OCI-LY7 (cell line): ENCODE measurements around the gene OPTN. TPM values are rescaled to one million over a fixed set of nuclear protein-coding genes. Genes with fewer than 3 reads are reported as not detected.

ENCODE experiments used
- BruUV-seq: library from RNA; stranded (reverse); fragments of 400-500 nt; replicated peaks from 2 replicates; lab custom pipeline; 2021; lab: Mats Ljungman, UMichigan
- CTCF ChIA-PET: fragments of 300-600 bp; sonication (Branson Sonifier 250); formaldehyde crosslinking; loops from one replicate; lab custom pipeline; 2022; ENCODE audit warnings: antibody characterized with exemption; ENCODE audit not compliant: unreplicated experiment; lab: Charles Lee
- POLR2A ChIA-PET: fragments of 300-600 bp; sonication (Branson Sonifier 250); formaldehyde crosslinking; loops from one replicate; lab custom pipeline; 2022; ENCODE audit warnings: antibody characterized with exemption; lab: Charles Lee
- DNase-seq: peaks from one replicate; pipeline ENCODE4 v3.0.0-alpha.2; 2015; ENCODE audit warnings: low spot score
- H2AFZ ChIP-seq: fragments of 200-600 bp; sonication (generic), shearing (Covaris generic); 2 replicates; pipeline ENCODE4 v1.6.1; 2014; ENCODE audit warnings: mild to moderate bottlenecking, antibody characterized with exemption, low read length, moderate library complexity
- H3K27ac ChIP-seq: fragments of 200-600 bp; sonication (generic); 2 replicates; pipeline ENCODE4 v1.5.1; 2014; ENCODE audit warnings: mixed run types, low read depth, mild to moderate bottlenecking, moderate library complexity, low read length, inconsistent platforms; ENCODE audit not compliant: poor library complexity, severe bottlenecking
- H3K36me3 ChIP-seq: fragments of 200-600 bp; sonication (generic); 2 replicates; pipeline ENCODE4 v1.6.1; 2014; ENCODE audit warnings: mild to moderate bottlenecking, antibody characterized with exemption, low read length, moderate library complexity, mixed read lengths; ENCODE audit not compliant: insufficient read depth
- H3K4me1 ChIP-seq: fragments of 200-600 bp; sonication (generic); 2 replicates; pipeline ENCODE4 v1.5.1; 2014; ENCODE audit warnings: mild to moderate bottlenecking, low read length; ENCODE audit not compliant: insufficient read depth, poor library complexity, severe bottlenecking
- H3K4me2 ChIP-seq: fragments of 200-600 bp; sonication (generic); 2 replicates; pipeline ENCODE4 v1.6.1; 2014; ENCODE audit warnings: mild to moderate bottlenecking, low read length
- H3K4me3 ChIP-seq: fragments of 200-600 bp; sonication (generic); 2 replicates; pipeline ENCODE4 v1.5.1; 2014; ENCODE audit warnings: mild to moderate bottlenecking, low read depth, low read length; ENCODE audit not compliant: poor library complexity, severe bottlenecking
- H3K79me2 ChIP-seq: fragments of 200-600 bp; sonication (generic); 2 replicates; pipeline ENCODE4 v1.6.1; 2016; ENCODE audit warnings: low read depth, mild to moderate bottlenecking, low read length, moderate library complexity, mixed read lengths; ENCODE audit not compliant: insufficient read depth
- H3K9me2 ChIP-seq: fragments of 200-600 bp; sonication (generic); 2 replicates; pipeline ENCODE4 v1.6.1; 2016; ENCODE audit warnings: mild to moderate bottlenecking, low read length, mixed read lengths; ENCODE audit not compliant: insufficient read depth
- H3K9me3 ChIP-seq: fragments of 200-600 bp; sonication (generic); 2 replicates; pipeline ENCODE4 v1.6.1; 2014; ENCODE audit warnings: mild to moderate bottlenecking, mixed run types, low read length, mixed read lengths
- H4K20me1 ChIP-seq: fragments of 200-600 bp; sonication (generic); 2 replicates; pipeline ENCODE4 v1.6.1; 2014; ENCODE audit warnings: mild to moderate bottlenecking, antibody characterized with exemption, low read length, moderate library complexity, mixed read lengths; ENCODE audit not compliant: insufficient read depth
- CTCF ChIP-seq: fragments of 200-600 bp; sonication (generic); conservative IDR thresholded peaks from 2 replicates; pipeline ENCODE4 v1.5.1; 2014; ENCODE audit warnings: mild to moderate bottlenecking, antibody characterized with exemption, low read length, moderate library complexity, mixed read lengths
- EZH2phosphoT487 ChIP-seq: fragments of 200-600 bp; sonication (generic); IDR thresholded peaks from 2 replicates; pipeline ENCODE4 v1.6.1; 2018; ENCODE audit warnings: low read depth, borderline replicate concordance, mild to moderate bottlenecking, mixed run types, antibody characterized with exemption, low read length, moderate library complexity, mixed read lengths
- intact Hi-C: fragments of 100-400 bp; cut with micrococcal nuclease; formaldehyde crosslinking; loops from one replicate; pipeline ENCODE4 v1.10.0; 2022; ENCODE audit not compliant: unreplicated experiment
- small RNA-seq: library from RNA; depleted of rRNA; stranded (forward); fragments of <200 nt; gene quantifications from one replicate; pipeline ENCODE3, GENCODE V24; 2014
- total RNA-seq, 2 experiments: library from RNA; depleted of rRNA in 1 of 2; stranded (reverse); fragments of >200 nt in 1 of 2; shearing (Covaris generic) in 1 of 2; gene quantifications; 2 replicates each; pipeline ENCODE4 v1.2.3, GENCODE V29; 2014 to 2022

OPTN gene
- total RNA-seq, 2 experiments from 2014 or later: 0.60 to 3.6 TPM

GRCh38 chr10:13187135-13187534 lies 87.2 kb downstream of the OPTN start:
- DNase-seq: no peak
- H3K4me1 ChIP-seq: no peaks in the 10 kb centered on the region
- ChIA-PET POLR2A (interaction anchor here (0.6 kb wide), 1 partner anchor 64 kb away, joined by 5 read pairs; no protein-coding TSS in a partner anchor), CTCF (no interaction called here)
- TF ChIP-seq CTCF (no peak), EZH2phosphoT487 (no peak)
- H3K4me2 ChIP-seq: no peak overlapping the region
- H3K9me2 ChIP-seq: no peaks in the 10 kb centered on the region
- intact Hi-C loops: no loop called here
- BruUV-seq: no TSS peak
- no peak overlapping the region for H3K4me3 ChIP-seq
- H2AFZ ChIP-seq: no peak overlapping the region
- no peaks in the 10 kb centered on the region for H3K79me2 ChIP-seq
- H3K27ac ChIP-seq: no peak overlapping the region
- peaks cover 100% of the 10 kb centered on the region for H3K36me3 ChIP-seq
- H4K20me1 ChIP-seq: no peaks in the 10 kb centered on the region
- H3K9me3 ChIP-seq: no peaks in the 10 kb centered on the region

Small RNAs within 50 kb of the gene (small RNA-seq; reads per million reads assigned to genes)
- not detected for gene SNRPGP5

Other genes starting within 250 kb of the OPTN start
- gene CCDC3, start 98.5 kb upstream of the OPTN start, total RNA-seq (2014; rRNA removed; shearing (Covaris generic)): not detected in 2 replicates
- not detected in 2 replicates for gene CCDC3, start 98.5 kb upstream of the OPTN start, total RNA-seq (2022)
- 56.9 and 63.9 TPM in 2 replicates for gene MCM10, start 61.4 kb downstream of the OPTN start, total RNA-seq (2014; rRNA removed; shearing (Covaris generic))
- 87.8 and 96.4 TPM in 2 replicates for gene MCM10, start 61.4 kb downstream of the OPTN start, total RNA-seq (2022)
- gene UCMA, start 134.2 kb downstream of the OPTN start, total RNA-seq (2014; rRNA removed; shearing (Covaris generic)): not detected in 2 replicates
- gene UCMA, start 134.2 kb downstream of the OPTN start, total RNA-seq (2022): not detected in 2 replicates
- gene PHYH, start 199.9 kb downstream of the OPTN start, total RNA-seq (2014; rRNA removed; shearing (Covaris generic)): 6.9 and 7.4 TPM in 2 replicates
- 15.1 and 17.8 TPM in 2 replicates for gene PHYH, start 199.9 kb downstream of the OPTN start, total RNA-seq (2022)
- 72.7 and 115 TPM in 2 replicates for gene SEPHS1, start 248.1 kb downstream of the OPTN start, total RNA-seq (2014; rRNA removed; shearing (Covaris generic))
- 113 and 127 TPM in 2 replicates for gene SEPHS1, start 248.1 kb downstream of the OPTN start, total RNA-seq (2022)